Activated naive CD8-positive, alpha-beta T cell treated with anti-CD3 and anti-CD28 coated beads for 36 hours (primary cell): ENCODE measurements around the gene UPK3BL1. TPM values are rescaled to one million over a fixed set of nuclear protein-coding genes. Genes with fewer than 3 reads are reported as not detected.
"Not testable (repeated sequence)": the region's sequence is repeated elsewhere in the genome, so short reads cannot be mapped to it uniquely, and the experiment has no call there.

ENCODE experiments used
- DNase-seq: peaks from one replicate; pipeline ENCODE4 v3.0.0; 2021
- H3K27ac Mint-ChIP-seq: one replicate; pipeline ENCODE4 v1.8.0; 2022; ENCODE audit warnings: mild to moderate bottlenecking, moderate library complexity, mixed read lengths
- H3K27me3 Mint-ChIP-seq: one replicate; pipeline ENCODE4 v1.8.0; 2022; ENCODE audit warnings: mild to moderate bottlenecking, mixed read lengths
- H3K36me3 Mint-ChIP-seq: one replicate; pipeline ENCODE4 v1.8.0; 2021; ENCODE audit warnings: mild to moderate bottlenecking, mixed read lengths
- H3K4me1 Mint-ChIP-seq: one replicate; pipeline ENCODE4 v1.8.0; 2021; ENCODE audit warnings: mixed read lengths
- H3K4me3 Mint-ChIP-seq: one replicate; pipeline ENCODE4 v1.8.0; 2022; ENCODE audit warnings: mild to moderate bottlenecking, moderate library complexity, mixed read lengths
- H3K9me3 Mint-ChIP-seq: one replicate; pipeline ENCODE4 v1.8.0; 2022; ENCODE audit warnings: mixed read lengths
- total RNA-seq, 2 experiments: library from RNA; stranded (reverse); gene quantifications; one replicate each; pipeline ENCODE4 v1.2.3, GENCODE V29; 2021

The UPK3BL1 gene
- 10 to 100 TPM; 14.1 to 19.4 TPM for total RNA-seq

GRCh38 chr7:102642691-102643090 lies at the start of gene UPK3BL1:
UPK3BL1 (minus strand) TSS chr7:102642791; CDS start chr7:102642741, 50 bp downstream.
- H3K4me1 Mint-ChIP-seq, H3K9me3 Mint-ChIP-seq, H3K27me3 Mint-ChIP-seq, DNase-seq, H3K36me3 Mint-ChIP-seq, H3K4me3 Mint-ChIP-seq, H3K27ac Mint-ChIP-seq: not testable (repeated sequence)

- DNase-seq, result peak; percentile 5
- H3K4me1 Mint-ChIP-seq, H3K27me3 Mint-ChIP-seq, H3K36me3 Mint-ChIP-seq, H3K27ac Mint-ChIP-seq, H3K4me3 Mint-ChIP-seq, H3K9me3 Mint-ChIP-seq: not testable (repeated sequence)
These were observed 48.0 kb upstream of the UPK3BL1 start for GRCh38 chr7:102690602-102691001.

GRCh38 chr7:102689436-102690282 lies 47.1 kb upstream of the UPK3BL1 start:
- H3K36me3 Mint-ChIP-seq, H3K4me3 Mint-ChIP-seq, H3K9me3 Mint-ChIP-seq, H3K27ac Mint-ChIP-seq, H3K27me3 Mint-ChIP-seq, H3K4me1 Mint-ChIP-seq: not testable (repeated sequence)
- DNase-seq, result peak; percentile 22

- H3K27me3 Mint-ChIP-seq, H3K27ac Mint-ChIP-seq, H3K9me3 Mint-ChIP-seq, H3K4me1 Mint-ChIP-seq, H3K36me3 Mint-ChIP-seq, H3K4me3 Mint-ChIP-seq, DNase-seq: not testable (repeated sequence)
These were observed 45.9 kb upstream of the UPK3BL1 start for GRCh38 chr7:102688299-102689036.

- H3K4me1 Mint-ChIP-seq, DNase-seq, H3K27ac Mint-ChIP-seq, H3K36me3 Mint-ChIP-seq, H3K9me3 Mint-ChIP-seq, H3K4me3 Mint-ChIP-seq, H3K27me3 Mint-ChIP-seq: not testable (repeated sequence)
These were observed 40.0 kb upstream of the UPK3BL1 start for GRCh38 chr7:102682560-102682959.

- not testable (repeated sequence) for H3K4me1 Mint-ChIP-seq, H3K36me3 Mint-ChIP-seq, H3K27me3 Mint-ChIP-seq, H3K9me3 Mint-ChIP-seq, H3K27ac Mint-ChIP-seq, DNase-seq, H3K4me3 Mint-ChIP-seq
These were observed 38.2 kb upstream of the UPK3BL1 start for GRCh38 chr7:102680780-102681179.

GRCh38 chr7:102675545-102675944 lies 33.0 kb upstream of the UPK3BL1 start:
- H3K9me3 Mint-ChIP-seq, H3K36me3 Mint-ChIP-seq, H3K4me1 Mint-ChIP-seq, H3K27me3 Mint-ChIP-seq, H3K27ac Mint-ChIP-seq, H3K4me3 Mint-ChIP-seq: not testable (repeated sequence)
- DNase-seq, result peak; percentile 3

- DNase-seq, H3K27ac Mint-ChIP-seq, H3K9me3 Mint-ChIP-seq, H3K27me3 Mint-ChIP-seq, H3K4me3 Mint-ChIP-seq, H3K36me3 Mint-ChIP-seq, H3K4me1 Mint-ChIP-seq: not testable (repeated sequence)
These were observed 31.0 kb upstream of the UPK3BL1 start for GRCh38 chr7:102673447-102674067.

- not testable (repeated sequence) for H3K9me3 Mint-ChIP-seq, DNase-seq, H3K4me1 Mint-ChIP-seq, H3K27ac Mint-ChIP-seq, H3K27me3 Mint-ChIP-seq, H3K36me3 Mint-ChIP-seq, H3K4me3 Mint-ChIP-seq
These were observed 29.3 kb upstream of the UPK3BL1 start for GRCh38 chr7:102671956-102672307.

GRCh38 chr7:102671166-102671955 lies 28.8 kb upstream of the UPK3BL1 start, which contains the start of gene POLR2J2:
POLR2J2 (minus strand) TSS chr7:102671663; CDS start chr7:102671601, 62 bp downstream.
- not testable (repeated sequence) for H3K27ac Mint-ChIP-seq, DNase-seq

GRCh38 chr7:102667523-102667922 lies 24.9 kb upstream of the UPK3BL1 start:
- not testable (repeated sequence) for H3K4me3 Mint-ChIP-seq, H3K4me1 Mint-ChIP-seq, H3K9me3 Mint-ChIP-seq, H3K36me3 Mint-ChIP-seq, H3K27ac Mint-ChIP-seq, H3K27me3 Mint-ChIP-seq, DNase-seq

More at GRCh38 chr7:102671166-102671955, 28.8 kb upstream of the UPK3BL1 start, which contains the start of gene POLR2J2:
- H3K27me3 Mint-ChIP-seq, H3K4me1 Mint-ChIP-seq, H3K9me3 Mint-ChIP-seq, H3K4me3 Mint-ChIP-seq, H3K36me3 Mint-ChIP-seq: not testable (repeated sequence)

GRCh38 chr7:102666850-102667249 lies 24.3 kb upstream of the UPK3BL1 start:
- not testable (repeated sequence) for H3K4me1 Mint-ChIP-seq, DNase-seq, H3K36me3 Mint-ChIP-seq, H3K27ac Mint-ChIP-seq, H3K9me3 Mint-ChIP-seq, H3K27me3 Mint-ChIP-seq, H3K4me3 Mint-ChIP-seq

GRCh38 chr7:102664765-102665164 lies 22.2 kb upstream of the UPK3BL1 start:
- H3K27ac Mint-ChIP-seq, DNase-seq, H3K36me3 Mint-ChIP-seq, H3K27me3 Mint-ChIP-seq, H3K9me3 Mint-ChIP-seq, H3K4me3 Mint-ChIP-seq, H3K4me1 Mint-ChIP-seq: not testable (repeated sequence)

GRCh38 chr7:102649924-102650323 lies 7.3 kb upstream of the UPK3BL1 start, which contains the start of gene SPDYE2B:
SPDYE2B (plus strand) TSS chr7:102650319; CDS start chr7:102652349, 2,030 bp downstream.
- H3K4me3 Mint-ChIP-seq, DNase-seq, H3K27ac Mint-ChIP-seq, H3K27me3 Mint-ChIP-seq, H3K9me3 Mint-ChIP-seq, H3K4me1 Mint-ChIP-seq, H3K36me3 Mint-ChIP-seq: not testable (repeated sequence)

- H3K9me3 Mint-ChIP-seq, DNase-seq, H3K4me3 Mint-ChIP-seq, H3K27me3 Mint-ChIP-seq, H3K36me3 Mint-ChIP-seq, H3K4me1 Mint-ChIP-seq, H3K27ac Mint-ChIP-seq: not testable (repeated sequence)
These were observed 5.2 kb upstream of the UPK3BL1 start for GRCh38 chr7:102647813-102648212.
